SU-DHL-6 (cell line): ENCODE data around the gene OR1L8.

ENCODE experiments used
- EZH2phosphoT487 ChIP-seq: fragments of 200-600 bp; sonication (generic), shearing (Covaris generic); conservative IDR thresholded peaks from 2 replicates; pipeline ENCODE4 v1.6.1; 2018; ENCODE audit warnings: mild to moderate bottlenecking, antibody characterized with exemption, low read length, moderate library complexity, mixed read lengths
- TF ChIP-seq, protein P1 (sequence below): fragments of 200-600 bp; sonication (generic); IDR thresholded peaks from one replicate; pipeline ENCODE4 v1.5.1; 2017; ENCODE audit warnings: antibody characterized with exemption, mild to moderate bottlenecking, low read length, moderate library complexity; ENCODE audit not compliant: insufficient read depth, poor library complexity, severe bottlenecking

DNA sequence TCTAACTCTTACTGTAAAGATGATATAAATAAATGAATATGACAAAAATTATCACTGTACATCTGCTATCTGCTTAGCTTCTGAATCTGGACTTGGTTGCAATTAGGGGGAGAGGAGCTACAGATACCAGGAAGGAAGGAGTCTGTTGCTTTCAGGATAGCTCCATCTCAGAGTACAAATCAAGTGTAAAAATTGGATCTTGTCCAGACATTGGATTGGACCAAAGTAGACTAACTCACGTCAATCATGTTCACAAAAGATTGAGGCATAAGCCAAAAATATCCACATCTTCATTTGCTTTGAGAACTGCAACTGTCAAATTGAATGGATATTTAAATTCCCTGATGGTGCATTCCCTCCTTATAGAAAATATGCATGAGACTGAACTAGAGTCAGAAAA is 22.5 kb upstream of the OR1L8 start:
- TF ChIP-seq, protein P1, sequence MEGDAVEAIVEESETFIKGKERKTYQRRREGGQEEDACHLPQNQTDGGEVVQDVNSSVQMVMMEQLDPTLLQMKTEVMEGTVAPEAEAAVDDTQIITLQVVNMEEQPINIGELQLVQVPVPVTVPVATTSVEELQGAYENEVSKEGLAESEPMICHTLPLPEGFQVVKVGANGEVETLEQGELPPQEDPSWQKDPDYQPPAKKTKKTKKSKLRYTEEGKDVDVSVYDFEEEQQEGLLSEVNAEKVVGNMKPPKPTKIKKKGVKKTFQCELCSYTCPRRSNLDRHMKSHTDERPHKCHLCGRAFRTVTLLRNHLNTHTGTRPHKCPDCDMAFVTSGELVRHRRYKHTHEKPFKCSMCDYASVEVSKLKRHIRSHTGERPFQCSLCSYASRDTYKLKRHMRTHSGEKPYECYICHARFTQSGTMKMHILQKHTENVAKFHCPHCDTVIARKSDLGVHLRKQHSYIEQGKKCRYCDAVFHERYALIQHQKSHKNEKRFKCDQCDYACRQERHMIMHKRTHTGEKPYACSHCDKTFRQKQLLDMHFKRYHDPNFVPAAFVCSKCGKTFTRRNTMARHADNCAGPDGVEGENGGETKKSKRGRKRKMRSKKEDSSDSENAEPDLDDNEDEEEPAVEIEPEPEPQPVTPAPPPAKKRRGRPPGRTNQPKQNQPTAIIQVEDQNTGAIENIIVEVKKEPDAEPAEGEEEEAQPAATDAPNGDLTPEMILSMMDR: no peak
- no peak for TF ChIP-seq EZH2phosphoT487
